K562 (cell line): ENCODE measurements around the gene G2E3. TPM values are rescaled to one million over a fixed set of nuclear protein-coding genes. Genes with fewer than 3 reads are reported as not detected.

Experiments
- ATAC-seq: fragments of 200-7000 bp; cut with Tn5 transposase; 3 replicates; pipeline ENCODE4 v1.9.1; 2020; ENCODE audit warnings: moderate library complexity
- BruUV-seq: library from RNA; stranded (reverse); fragments of 400-500 nt; replicated peaks from 2 replicates; lab custom pipeline; 2021; lab: Mats Ljungman, UMichigan
- CTCF ChIA-PET: fragments of 300-600 bp; formaldehyde crosslinking; extraction: SDS; loops from one replicate; lab custom pipeline; 2021; ENCODE audit warnings: low intra/inter-chr PET ratio; lab: Yijun Ruan, JAX
- POLR2A ChIA-PET: fragments of 300-600, 350-650 bp; sonication (Branson Sonifier 250); formaldehyde crosslinking; extraction: SDS; loops from one replicate; lab custom pipeline; 2021; ENCODE audit warnings: antibody characterized with exemption, inconsistent platforms; lab: Yijun Ruan, JAX
- DNase-seq, 4 experiments: peaks; one replicate each; pipeline versions ENCODE4 v3.0.0 to v3.0.0-alpha.2; 2011 to 2018; ENCODE audit warnings: low spot score in 3 of 4, mixed read lengths in 3 of 4; ENCODE audit errors: extremely low read depth in 1 of 4
- FAIRE-seq: peaks from 2 replicates; lab custom pipeline; 2011; peaks lifted over from hg19 to GRCh38; lab: Jason Lieb, UNC
- H2AFZ ChIP-seq: 2 replicates; pipeline ENCODE4 v1.6.0; 2011; ENCODE audit warnings: low read depth, low read length, control low read depth, inconsistent platforms
- H3K27ac ChIP-seq: fragments of 200-600 bp; 3 replicates; pipeline ENCODE4 v1.8.0; 2011; ENCODE audit warnings: low read depth, mild to moderate bottlenecking, control low read depth, inconsistent platforms, low read length, moderate library complexity, mixed read lengths; ENCODE audit errors: extremely low read depth
- H3K27me3 ChIP-seq, 2 experiments: fragments of 300-600 bp in 1 of 2; 2 replicates in 1 of 2; 3 replicates in 1 of 2; pipeline versions ENCODE4 v1.6.0 to v1.8.0; 2011; ENCODE audit warnings: inconsistent platforms in 2 of 2, low read length in 2 of 2, mild to moderate bottlenecking in 1 of 2, mixed read lengths in 1 of 2, moderate library complexity in 1 of 2; ENCODE audit not compliant: control insufficient read depth in 2 of 2, insufficient read depth in 2 of 2
- H3K36me3 ChIP-seq: fragments of 300-600 bp; 3 replicates; pipeline ENCODE4 v1.8.0; 2011; ENCODE audit warnings: mild to moderate bottlenecking, low read length, inconsistent platforms; ENCODE audit not compliant: control insufficient read depth, insufficient read depth
- H3K4me1 ChIP-seq, 2 experiments: fragments of 200-600 bp in 1 of 2; replicated peaks in 1 of 2; 2 replicates in 1 of 2; 3 replicates in 1 of 2; pipeline versions ENCODE4 v1.5.1 to v1.8.0; 2011; ENCODE audit warnings: inconsistent platforms in 2 of 2, low read length in 2 of 2, mild to moderate bottlenecking in 1 of 2, mixed read lengths in 1 of 2, moderate library complexity in 1 of 2; ENCODE audit not compliant: control insufficient read depth in 2 of 2, insufficient read depth in 2 of 2
- H3K4me2 ChIP-seq: 2 replicates; pipeline ENCODE4 v1.6.1; 2011; ENCODE audit warnings: low read length, control low read depth, inconsistent platforms, mixed read lengths; ENCODE audit not compliant: insufficient read depth
- H3K4me3 ChIP-seq: fragments of 200-600 bp; sonication (generic), shearing (Covaris generic); 2 replicates; pipeline ENCODE4 v1.5.1; 2016; ENCODE audit warnings: control low read depth, inconsistent platforms
- H3K79me2 ChIP-seq: fragments of 200-600 bp; 3 replicates; pipeline ENCODE4 v1.8.0; 2011; ENCODE audit warnings: low read length, inconsistent platforms; ENCODE audit not compliant: control insufficient read depth, insufficient read depth
- H3K9ac ChIP-seq, 2 experiments: 2 replicates each; pipeline versions ENCODE4 v1.6.0 to v1.6.1; 2011; ENCODE audit warnings: low read depth in 2 of 2, low read length in 2 of 2, control low read depth in 1 of 2, inconsistent platforms in 1 of 2, mild to moderate bottlenecking in 1 of 2, mixed read lengths in 1 of 2; ENCODE audit not compliant: insufficient read depth in 1 of 2
- H3K9me1 ChIP-seq: one replicate; pipeline ENCODE4 v1.6.0; 2011; ENCODE audit warnings: inconsistent platforms, mild to moderate bottlenecking, low read length, moderate library complexity; ENCODE audit not compliant: control insufficient read depth, insufficient read depth
- H3K9me3 ChIP-seq: replicated peaks from 2 replicates; pipeline ENCODE4 v1.5.1; 2011; ENCODE audit warnings: low read depth, low read length, inconsistent platforms; ENCODE audit not compliant: control insufficient read depth, insufficient read depth
- H4K20me1 ChIP-seq: replicated peaks from 2 replicates; pipeline ENCODE4 v1.6.1; 2011; ENCODE audit warnings: low read length, inconsistent platforms, mixed read lengths; ENCODE audit not compliant: control insufficient read depth, insufficient read depth
- CREB1 ChIP-seq, 2 experiments: sonication (generic) in 1 of 2; formaldehyde crosslinking in 1 of 2; IDR thresholded peaks; 2 replicates each; pipeline versions ENCODE4 v1.6.1 to v1.8.0; 2012 to 2022; ENCODE audit warnings: inconsistent platforms in 1 of 2, mild to moderate bottlenecking in 1 of 2, missing genetic modification reagents in 1 of 2, moderate library complexity in 1 of 2
- FIP1L1 ChIP-seq: fragments of 200-400 bp; formaldehyde crosslinking; IDR thresholded peaks from 2 replicates; pipeline ENCODE4 v1.6.1; 2018; ENCODE audit warnings: mild to moderate bottlenecking, low read depth, low read length; ENCODE audit not compliant: poor library complexity, severe bottlenecking
- PCBP2 ChIP-seq: fragments of 200-400 bp; formaldehyde crosslinking; IDR thresholded peaks from 2 replicates; pipeline ENCODE4 v1.6.1; 2018; ENCODE audit warnings: low read length, low read depth, mild to moderate bottlenecking, moderate library complexity; ENCODE audit not compliant: poor library complexity, severe bottlenecking
- WGBS: fragments of 100-300 bp; shearing (Covaris generic); methylation state at CpG from one replicate; pipeline ENCODE4 v1.1.6; 2016; ENCODE audit warnings: low coverage, mixed read lengths; ENCODE audit not compliant: insufficient coverage; ENCODE audit errors: missing lambda C conversion rate; 5-methylcytosine and 5-hydroxymethylcytosine counted together
- in situ Hi-C: fragments of 300-500 bp; cut with MboI; formaldehyde crosslinking; loops from 4 replicates; pipeline ENCODE4 v1.15.0; 2018; ENCODE audit warnings: inconsistent platforms, mixed read lengths
- intact Hi-C: fragments of 100-400 bp; cut with micrococcal nuclease; formaldehyde crosslinking; loops from 2 replicates; pipeline ENCODE4 v1.14.2; 2022
- polyA plus RNA-seq, 8 experiments: library from polyadenylated mRNA; depleted of rRNA in 4 of 8; stranded (reverse) in 5 of 8; unstranded in 3 of 8; fragments of >200 nt; fragmentation: Nextera tagmentation in 2 of 8; fragmentation: Illumina TruSeq in 1 of 8; extraction: Ambion mirVana in 2 of 8; extraction: Trizol in 1 of 8; gene quantifications; 2 replicates each; pipeline versions ENCODE4 v1.2.1 to v1.2.3, GENCODE V29; 2011 to 2014; ENCODE audit warnings: inconsistent platforms in 1 of 8, missing spikeins in 1 of 8
- total RNA-seq, 7 experiments: library from RNA; depleted of rRNA in 6 of 7; stranded (reverse); fragments of >200 nt in 6 of 7; fragmentation: Illumina TruSeq in 2 of 7; extraction: Trizol in 2 of 7; gene quantifications; 2 replicates each; pipeline versions ENCODE4 v1.2.1 to v1.2.3, GENCODE V29; 2011 to 2021; ENCODE audit warnings: low replicate concordance in 1 of 7

Gene G2E3
- total and polyA plus RNA-seq, 9 of the 15 experiments (the other 6 are each of a cell fraction or from before 2014, with no cell fraction given), result 9.8 to 53.5 (median 24.7) TPM

- no peak for TF ChIP-seq PCBP2
Observed at GRCh38 chr14:30572237-30572636, 13.3 kb downstream of the G2E3 start (continued).

GRCh38 chr14:30572771-30573170 is 13.8 kb downstream of the G2E3 start:
- DNase-seq (no peak), ATAC-seq (no peak), FAIRE-seq (no peak)
- intact Hi-C loops (no loop called here), in situ Hi-C loops (no loop called here)
- Histone ChIP-seq H2AFZ (no peak overlapping the region), H3K9me1 (peaks cover 3% of the 10 kb centered on the region), H3K36me3 (0 out of 3 replicates have a peak, but pooled peaks cover 2% of the 10 kb centered on the region), H3K4me1 (peaks cover 0 to 8% of the 10 kb centered on the region in 2 experiments; a peak in 3 of 5 replicates), H3K9me3 (no peaks in the 10 kb centered on the region), H4K20me1 (peaks cover 16% of the 10 kb centered on the region; the same call in 1 of the 2 replicates), H3K4me3 (no peak overlapping the region), H3K9ac (no peak overlapping the region), H3K27ac (no peak overlapping the region), H3K27me3 (no peaks in the 10 kb centered on the region), H3K4me2 (no peak overlapping the region), H3K79me2 (peaks cover 99% of the 10 kb centered on the region)
- POLR2A ChIA-PET, result interaction anchor here (0.8 kb wide), 1 partner anchor 15 kb away, joined by 3 read pairs; no protein-coding TSS in a partner anchor
- BruUV-seq, result no TSS peak
- 69% methylated on average over 1 of the region's 1 CpG for WGBS
- TF ChIP-seq FIP1L1 (no peak), CREB1 (IDR thresholded peaks at IDR 0.05) (no peak), CREB1 (CRISPR knock-in tag; IDR thresholded peaks at IDR 0.05) (no peak)
- CTCF ChIA-PET, result no interaction called here
